Fibroblast of the conjunctiva (primary cell): ENCODE results near the gene SLC6A18.

Experiments
- DNase-seq: peaks from one replicate; pipeline ENCODE4 v3.0.0-alpha.2; 2010; ENCODE audit warnings: low read depth

Gene SLC6A18

GRCh38 chr5:1186351-1187233 lies 38.6 kb upstream of the SLC6A18 start:
- no peak for DNase-seq

- no peak for DNase-seq
Measured at GRCh38 chr5:1187234-1187949, 37.8 kb upstream of the SLC6A18 start.

- no peak for DNase-seq
Measured at GRCh38 chr5:1187950-1188334, 37.2 kb upstream of the SLC6A18 start.

- no peak for DNase-seq
Measured at GRCh38 chr5:1188464-1188863, 36.7 kb upstream of the SLC6A18 start.

DNA sequence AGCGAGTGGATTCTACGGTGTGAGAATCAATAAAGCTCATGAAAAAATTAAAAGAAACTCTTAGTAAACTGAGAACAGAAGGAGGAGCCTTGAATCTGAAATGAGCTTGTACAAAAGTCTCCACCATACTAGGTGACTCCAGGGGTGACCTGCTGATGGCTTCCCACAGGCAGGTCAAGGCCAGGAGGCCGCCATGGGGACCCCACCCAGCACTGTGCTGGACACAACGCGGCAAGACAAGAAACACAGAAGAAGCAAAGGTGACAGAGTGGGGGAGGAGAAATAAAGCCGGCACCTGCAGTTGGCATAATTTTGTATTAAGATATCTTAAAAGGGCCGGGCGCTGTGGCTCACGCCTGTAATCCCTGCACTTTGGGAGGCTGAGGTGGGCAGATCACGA lies 35.9 kb upstream of the SLC6A18 start:
- no peak for DNase-seq

DNA sequence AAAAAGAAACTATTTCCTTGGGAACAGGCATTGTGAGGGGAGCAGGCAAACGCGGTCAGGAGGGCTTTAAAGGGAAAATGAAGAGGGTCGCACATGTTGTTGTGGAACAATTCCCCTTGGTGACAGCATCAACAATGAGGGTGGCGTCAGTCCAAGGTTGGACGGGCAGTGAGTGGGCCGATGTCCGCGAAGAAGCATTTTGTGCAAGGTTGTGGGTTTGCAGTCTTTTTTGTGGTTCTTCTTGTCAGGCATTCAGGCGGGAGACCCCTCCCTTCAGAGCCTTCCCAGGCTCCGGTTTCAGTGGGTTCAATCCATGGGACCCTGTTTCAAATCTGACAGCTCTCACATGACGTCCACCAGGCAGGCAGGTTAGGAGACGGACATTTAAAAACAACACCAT lies 34.9 kb upstream of the SLC6A18 start:
- DNase-seq, result no peak

DNA sequence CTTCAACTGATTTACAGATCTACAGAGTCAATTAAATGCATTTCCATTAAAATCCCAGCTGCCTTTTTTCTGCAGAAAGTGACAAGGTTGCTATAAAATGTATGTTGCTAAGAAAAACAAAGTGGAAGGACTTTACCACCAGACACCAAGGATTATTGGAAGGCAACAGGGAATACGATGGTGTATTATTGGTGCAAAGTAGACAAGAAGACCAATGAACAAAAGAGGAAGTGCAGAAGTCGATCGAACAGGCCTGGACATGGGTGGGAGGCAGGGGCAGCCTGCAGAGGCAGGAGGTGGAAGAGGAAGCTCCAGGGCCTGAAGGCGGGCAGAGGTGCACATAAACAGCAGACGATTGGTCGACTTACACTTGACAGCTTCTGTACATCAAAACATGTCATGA lies 34.3 kb upstream of the SLC6A18 start:
- DNase-seq, result no peak

- no peak for DNase-seq
Measured at GRCh38 chr5:1192971-1193590, 32.1 kb upstream of the SLC6A18 start.

- DNase-seq, result no peak
Measured at GRCh38 chr5:1193591-1193985, 31.6 kb upstream of the SLC6A18 start.

GRCh38 chr5:1194378-1194777 lies 30.8 kb upstream of the SLC6A18 start:
- no peak for DNase-seq

DNA sequence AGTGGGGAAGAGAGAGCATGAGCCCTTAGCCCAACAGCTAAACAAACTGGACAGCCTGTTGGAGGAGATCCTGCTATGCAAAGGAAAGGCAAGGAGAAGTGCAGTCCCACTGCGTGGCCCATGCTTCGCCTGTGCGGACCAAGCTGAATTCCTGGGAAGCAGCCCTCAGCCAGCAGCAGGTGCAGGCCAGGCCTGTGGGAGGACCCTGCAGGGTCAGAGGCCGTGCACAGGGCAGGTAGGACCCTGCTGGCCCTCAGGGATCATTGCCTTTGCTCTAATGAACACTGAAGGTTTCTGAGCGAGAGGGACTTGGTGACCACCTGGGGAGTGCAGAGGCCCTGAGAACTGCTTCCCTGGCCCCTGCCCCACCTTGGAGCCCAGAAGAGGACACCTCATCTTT lies 29.7 kb upstream of the SLC6A18 start:
- DNase-seq, result no peak

DNA sequence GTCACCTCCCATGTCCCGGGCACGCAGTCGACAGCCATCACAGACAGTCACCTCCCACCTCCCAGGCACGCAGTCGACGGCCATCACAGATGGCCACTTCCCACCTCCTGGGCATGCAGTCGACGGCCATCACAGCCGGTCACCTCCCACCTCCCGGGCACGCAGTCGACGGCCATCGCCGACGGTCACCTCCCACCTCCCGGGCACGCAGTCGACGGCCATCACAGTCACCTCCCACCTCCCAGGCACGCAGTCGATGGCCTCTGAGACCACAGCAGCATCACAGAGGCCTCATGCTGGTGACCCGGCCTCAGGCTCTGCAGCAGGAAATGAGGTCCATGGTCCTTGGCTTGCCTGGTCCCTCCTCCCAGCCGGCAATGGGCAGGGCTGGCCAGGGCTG lies 29.3 kb upstream of the SLC6A18 start:
- DNase-seq, result no peak

GRCh38 chr5:1196562-1196961 lies 28.6 kb upstream of the SLC6A18 start:
- no peak for DNase-seq

- no peak for DNase-seq
Measured at GRCh38 chr5:1197876-1198666, 27.1 kb upstream of the SLC6A18 start.

DNA sequence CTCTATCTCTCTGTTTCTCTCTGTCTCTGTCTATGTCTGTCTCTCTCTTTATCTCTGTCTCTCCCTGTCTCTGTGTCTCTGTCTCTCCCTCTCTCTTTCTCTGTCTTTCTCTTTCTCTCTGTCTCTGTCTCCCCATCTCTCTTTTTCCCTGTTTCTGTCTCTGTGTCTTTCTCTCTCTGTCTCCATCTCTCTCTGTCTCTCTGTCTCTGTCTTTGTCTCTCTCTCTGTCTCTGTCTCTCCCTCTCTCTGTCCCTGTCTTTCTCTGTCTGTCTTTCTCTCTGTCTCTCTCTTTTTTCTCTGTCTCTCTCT lies 25.9 kb upstream of the SLC6A18 start:
- DNase-seq, result no peak

- no peak for DNase-seq
Measured at GRCh38 chr5:1199649-1200494, 25.3 kb upstream of the SLC6A18 start.

- DNase-seq, result no peak
Measured at GRCh38 chr5:1200495-1201326, 24.5 kb upstream of the SLC6A18 start.

DNA sequence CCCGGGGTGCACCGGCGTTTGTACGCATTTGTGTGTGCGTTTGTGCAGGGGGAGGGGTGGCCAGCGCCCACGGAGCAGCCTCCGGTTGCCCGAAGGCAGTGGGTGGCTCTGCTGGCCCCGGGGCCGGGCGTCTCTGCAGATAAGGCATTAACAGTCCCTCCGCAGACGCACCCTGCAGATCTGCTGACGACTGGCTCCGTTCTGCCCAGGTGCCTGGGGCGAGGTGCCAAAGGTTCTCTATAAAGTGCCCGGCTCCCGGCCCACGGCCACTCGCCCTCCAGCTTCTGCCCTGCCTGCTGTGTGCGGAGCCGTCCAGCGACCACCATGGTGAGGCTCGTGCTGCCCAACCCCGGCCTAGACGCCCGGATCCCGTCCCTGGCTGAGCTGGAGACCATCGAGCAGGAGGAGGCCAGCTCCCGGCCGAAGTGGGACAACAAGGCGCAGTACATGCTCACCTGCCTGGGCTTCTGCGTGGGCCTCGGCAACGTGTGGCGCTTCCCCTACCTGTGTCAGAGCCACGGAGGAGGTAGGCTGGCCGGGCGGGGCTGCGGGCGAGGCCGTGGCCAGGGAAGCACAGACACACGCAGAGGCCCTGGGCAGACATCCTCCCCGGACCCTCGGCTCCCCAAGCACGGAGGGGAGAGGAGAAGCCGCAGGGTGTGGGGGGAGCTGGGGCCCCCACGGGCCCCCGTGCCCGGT lies 23.7 kb upstream of the SLC6A18 start, which contains the start of gene SLC6A19:
TSS of gene SLC6A19 (plus strand) at position 269 of the 699 bp plus-strand sequence. CDS start at position 325, 56 bp downstream.
- no peak for DNase-seq

DNA sequence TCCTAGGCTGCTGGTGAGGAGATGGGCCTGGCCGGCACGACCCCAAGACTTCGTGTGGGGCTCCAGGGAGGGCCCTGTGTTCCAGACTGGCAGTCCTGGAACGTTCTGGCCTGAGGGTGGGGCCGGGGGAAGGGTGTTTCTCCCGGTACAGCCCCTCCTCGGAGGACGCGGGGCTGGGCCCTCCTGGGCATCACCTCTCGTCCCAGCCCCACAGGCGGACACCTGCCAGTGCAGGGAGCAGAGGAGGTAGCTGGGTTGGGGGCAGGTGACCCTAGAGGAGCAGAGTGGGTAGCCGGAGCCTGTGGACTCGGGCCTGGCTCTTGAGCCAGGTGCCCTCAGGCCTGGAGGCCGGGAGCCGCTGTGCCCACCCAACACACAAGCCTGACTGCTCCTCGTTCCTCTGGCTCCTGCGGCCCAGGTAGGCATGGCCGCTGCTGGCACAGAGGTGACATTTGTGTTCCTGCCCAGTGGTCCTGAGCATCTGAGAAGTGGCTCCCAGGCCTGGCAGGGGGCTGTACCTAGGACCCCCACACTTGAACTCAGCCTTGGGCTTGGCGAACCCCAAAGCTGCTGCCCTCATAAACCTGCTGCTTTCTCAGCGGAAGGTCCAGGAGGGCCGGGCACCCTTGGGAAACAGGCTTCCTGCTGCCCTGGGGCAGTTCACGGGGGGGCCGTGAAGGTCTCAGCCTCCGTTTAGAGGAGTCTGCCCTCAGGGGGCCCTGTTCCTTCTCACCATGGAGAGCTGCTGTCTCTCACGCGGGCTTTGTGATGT lies 23.0 kb upstream of the SLC6A18 start:
- DNase-seq, result no peak
